Esophagus muscularis mucosa (tissue), 3 donors: ENCODE results near the gene PTPRS.

Experiments
- POLR2A ChIP-seq: fragments of 450-650 bp; IDR thresholded peaks from one replicate; pipeline ENCODE4 v1.6.1; 2017; ENCODE audit warnings: antibody characterized with exemption, moderate library complexity, mild to moderate bottlenecking, low read depth
- TF ChIP-seq, protein P1 (sequence below), 3 experiments: fragments of 200-600 bp in 2 of 3; fragments of 450-650 bp in 1 of 3; sonication (generic) in 2 of 3; IDR thresholded peaks; one replicate each; pipeline ENCODE4 v1.5.1; 2017 to 2019; ENCODE audit warnings: antibody characterized with exemption in 3 of 3, mild to moderate bottlenecking in 2 of 3, moderate library complexity in 1 of 3

DNA sequence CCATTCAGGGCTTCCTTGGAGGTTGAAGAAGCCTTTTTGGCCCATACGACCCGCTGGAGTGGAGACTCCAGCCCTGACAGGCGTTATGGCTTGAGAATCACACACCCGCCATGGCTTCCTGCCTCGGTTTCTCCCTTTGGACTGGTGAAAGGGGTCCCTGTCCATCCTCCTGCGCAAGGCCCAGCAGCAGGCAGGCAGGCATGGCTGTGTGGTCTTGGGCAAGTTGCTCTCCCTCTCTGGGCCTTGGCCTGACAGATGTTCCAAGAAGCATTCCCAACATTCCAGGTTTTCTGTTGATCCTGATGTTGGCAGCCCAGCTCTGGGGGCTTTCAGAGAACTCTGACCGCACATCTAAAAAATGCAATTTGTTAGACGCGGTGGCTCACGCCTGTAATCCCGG is 8.1 kb downstream of the PTPRS start:
- TF ChIP-seq, protein P1, sequence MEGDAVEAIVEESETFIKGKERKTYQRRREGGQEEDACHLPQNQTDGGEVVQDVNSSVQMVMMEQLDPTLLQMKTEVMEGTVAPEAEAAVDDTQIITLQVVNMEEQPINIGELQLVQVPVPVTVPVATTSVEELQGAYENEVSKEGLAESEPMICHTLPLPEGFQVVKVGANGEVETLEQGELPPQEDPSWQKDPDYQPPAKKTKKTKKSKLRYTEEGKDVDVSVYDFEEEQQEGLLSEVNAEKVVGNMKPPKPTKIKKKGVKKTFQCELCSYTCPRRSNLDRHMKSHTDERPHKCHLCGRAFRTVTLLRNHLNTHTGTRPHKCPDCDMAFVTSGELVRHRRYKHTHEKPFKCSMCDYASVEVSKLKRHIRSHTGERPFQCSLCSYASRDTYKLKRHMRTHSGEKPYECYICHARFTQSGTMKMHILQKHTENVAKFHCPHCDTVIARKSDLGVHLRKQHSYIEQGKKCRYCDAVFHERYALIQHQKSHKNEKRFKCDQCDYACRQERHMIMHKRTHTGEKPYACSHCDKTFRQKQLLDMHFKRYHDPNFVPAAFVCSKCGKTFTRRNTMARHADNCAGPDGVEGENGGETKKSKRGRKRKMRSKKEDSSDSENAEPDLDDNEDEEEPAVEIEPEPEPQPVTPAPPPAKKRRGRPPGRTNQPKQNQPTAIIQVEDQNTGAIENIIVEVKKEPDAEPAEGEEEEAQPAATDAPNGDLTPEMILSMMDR (IDR thresholded peaks at IDR 0.05): no peak
- no peak for TF ChIP-seq POLR2A
